Right lobe of liver (tissue), 6 donors: ENCODE data around the gene CYTH4. TPM values are rescaled to one million over a fixed set of nuclear protein-coding genes. Genes with fewer than 3 reads are reported as not detected.

Experiments used
- ATAC-seq, 4 donors: fragments of 200-7000 bp; cut with Tn5 transposase; one replicate each; pipeline ENCODE4 v1.9.1; 2020; ENCODE audit warnings: mild to moderate bottlenecking in 4 of 4, moderate library complexity in 4 of 4
- DNase-seq, 3 donors: peaks; one replicate each; pipeline ENCODE4 v3.0.0-alpha.2; 2020
- H3K27ac ChIP-seq, 3 donors: fragments of 200-600 bp; one replicate each; pipeline ENCODE4 v1.8.0; 2022
- H3K27me3 ChIP-seq, 2 donors: fragments of 200-600 bp; one replicate each; pipeline ENCODE4 v1.8.0; 2022
- H3K36me3 ChIP-seq, 4 donors: fragments of 200-600 bp; sonication (generic) in 1 of 4; one replicate each; pipeline versions ENCODE4 v1.5.1 to v1.8.0; 2017 to 2022; ENCODE audit warnings: control low read depth in 1 of 4
- H3K4me1 ChIP-seq, 4 donors: fragments of 200-600 bp; sonication (generic) in 1 of 4; one replicate each; pipeline versions ENCODE4 v1.5.1 to v1.8.0; 2017 to 2022; ENCODE audit warnings: control low read depth in 1 of 4
- H3K4me3 ChIP-seq, 3 donors: fragments of 200-600 bp; one replicate each; pipeline ENCODE4 v1.8.0; 2022
- H3K9me3 ChIP-seq, 4 donors: fragments of 200-600 bp; sonication (generic) in 1 of 4; one replicate each; pipeline versions ENCODE4 v1.5.1 to v1.8.0; 2017 to 2022; ENCODE audit warnings: control low read depth in 1 of 4
- CTCF ChIP-seq, 4 donors: fragments of 200-600 bp in 3 of 4; fragments of 450-650 bp in 1 of 4; IDR thresholded peaks; one replicate each; pipeline versions ENCODE4 v1.5.1 to v1.8.0; 2016 to 2022; ENCODE audit warnings: antibody characterized with exemption in 4 of 4, mild to moderate bottlenecking in 2 of 4
- POLR2A ChIP-seq: fragments of 450-650 bp; IDR thresholded peaks from one replicate; pipeline ENCODE4 v1.6.1; 2017; ENCODE audit warnings: antibody characterized with exemption, mild to moderate bottlenecking
- WGBS: methylation state at CpG from one replicate; pipeline ENCODE4 v1.1.6; 2018; ENCODE audit warnings: low coverage, low lambda C conversion rate; ENCODE audit not compliant: insufficient coverage; ENCODE audit errors: missing lambda C conversion rate; 5-methylcytosine and 5-hydroxymethylcytosine counted together
- intact Hi-C, 2 donors: fragments of 100-400 bp; cut with DNase I; formaldehyde crosslinking; loops; one replicate each; pipeline versions ENCODE4 v1.11.2 to v1.14.1; 2022
- total RNA-seq, 6 experiments: library from RNA; depleted of rRNA in 2 of 6; stranded (reverse); fragments of >200 nt in 2 of 6; fragmentation: NEBNext Ultra II Directional in 3 of 6; extraction: Animal tissue kit (Norgen Biotek cat#: 25700) in 3 of 6; gene quantifications; one replicate each; pipeline versions ENCODE4 v1.1.0 to v1.2.4, GENCODE V29; 2016 to 2023
- donor health status: DM: no; HTN: yes; CAD: no.
- donor health status: DM: no; HTN: no; CAD: no.
- donor health status: DM: no; HTN: no; CAD: no.
- donor health status: DM: no; HTN: yes; CAD: no.
- donor health status: DM: no; HTN: yes; CAD: no.

Gene CYTH4
- total RNA-seq, 6 experiments from 2014 or later = 2.9 to 12.8 (median 4.0) TPM

- ATAC-seq = no peak
- H3K27me3 ChIP-seq = no peaks in the 10 kb centered on the region
- intact Hi-C loops = no loop called here
- WGBS = 96% methylated on average over 3 of the region's 5 CpGs
- DNase-seq = no peak
- H3K9me3 ChIP-seq = no peaks in the 10 kb centered on the region
- H3K4me1 ChIP-seq = no peaks in the 10 kb centered on the region
- no peak overlapping the region for H3K4me3 ChIP-seq
- H3K36me3 ChIP-seq = no peaks in the 10 kb centered on the region
- H3K27ac ChIP-seq = no peak overlapping the region
- TF ChIP-seq CTCF (IDR thresholded peaks at IDR 0.05) = no peak
- no peak for TF ChIP-seq POLR2A
Measured at GRCh38 chr22:37291559-37292298, 9.4 kb downstream of the CYTH4 start.

GRCh38 chr22:37292641-37293040 is 10.3 kb downstream of the CYTH4 start:
- Histone ChIP-seq H3K27ac (no peak overlapping the region), H3K4me1 (no peaks in the 10 kb centered on the region), H3K36me3 (no peaks in the 10 kb centered on the region), H3K27me3 (no peaks in the 10 kb centered on the region), H3K9me3 (no peaks in the 10 kb centered on the region), H3K4me3 (no peak overlapping the region)
- intact Hi-C loops = no loop called here
- ATAC-seq (no peak), DNase-seq (no peak)
- no peak for TF ChIP-seq CTCF (IDR thresholded peaks at IDR 0.05)
- no peak for TF ChIP-seq POLR2A
- 40% methylated on average over 1 of the region's 13 CpGs for WGBS

GRCh38 chr22:37293172-37293571 is 10.9 kb downstream of the CYTH4 start:
- no peak for TF ChIP-seq CTCF (IDR thresholded peaks at IDR 0.05)
- no peak for TF ChIP-seq POLR2A
- intact Hi-C loops = no loop called here
- DNase-seq = no peak
- no peak for ATAC-seq
- H3K36me3 ChIP-seq = no peaks in the 10 kb centered on the region
- no peak overlapping the region for H3K4me3 ChIP-seq
- 70% methylated on average over 3 of the region's 3 CpGs for WGBS
- H3K4me1 ChIP-seq = no peaks in the 10 kb centered on the region
- H3K27ac ChIP-seq = no peak overlapping the region
- H3K27me3 ChIP-seq = no peaks in the 10 kb centered on the region
- H3K9me3 ChIP-seq = no peaks in the 10 kb centered on the region

- Histone ChIP-seq H3K9me3 (no peaks in the 10 kb centered on the region), H3K4me1 (no peaks in the 10 kb centered on the region), H3K4me3 (no peak overlapping the region), H3K27me3 (no peaks in the 10 kb centered on the region), H3K36me3 (no peaks in the 10 kb centered on the region), H3K27ac (no peak overlapping the region)
- no peak for ATAC-seq
- intact Hi-C loops = no loop called here
- WGBS = no CpG with 5 or more reads among the region's 9 CpGs
- DNase-seq = peak in 1 of 3 donors; percentile 51
- TF ChIP-seq POLR2A (no peak), CTCF (IDR thresholded peaks at IDR 0.05) (no peak)
Measured at GRCh38 chr22:37294747-37295146, 12.4 kb downstream of the CYTH4 start.
